PC-3 (cell line): ENCODE measurements around the gene TTC7B.

Source experiments
- EZH2 ChIP-seq: fragments of 300-600 bp; sonication (generic); IDR thresholded peaks from one replicate; pipeline ENCODE4 v1.6.1; 2017; ENCODE audit warnings: antibody characterized with exemption, mild to moderate bottlenecking, low read length; ENCODE audit not compliant: unreplicated experiment
- EZH2phosphoT487 ChIP-seq: fragments of 300-600 bp; sonication (generic); IDR thresholded peaks from 2 replicates; pipeline ENCODE4 v1.6.1; 2018; ENCODE audit warnings: mild to moderate bottlenecking, antibody characterized with exemption, low read length, borderline replicate concordance
- TF ChIP-seq, protein P1 (sequence below): fragments of 300-600 bp; sonication (generic); conservative IDR thresholded peaks from 2 replicates; pipeline ENCODE4 v1.5.1; 2017; ENCODE audit warnings: antibody characterized with exemption, low read depth, mild to moderate bottlenecking, low read length

DNA sequence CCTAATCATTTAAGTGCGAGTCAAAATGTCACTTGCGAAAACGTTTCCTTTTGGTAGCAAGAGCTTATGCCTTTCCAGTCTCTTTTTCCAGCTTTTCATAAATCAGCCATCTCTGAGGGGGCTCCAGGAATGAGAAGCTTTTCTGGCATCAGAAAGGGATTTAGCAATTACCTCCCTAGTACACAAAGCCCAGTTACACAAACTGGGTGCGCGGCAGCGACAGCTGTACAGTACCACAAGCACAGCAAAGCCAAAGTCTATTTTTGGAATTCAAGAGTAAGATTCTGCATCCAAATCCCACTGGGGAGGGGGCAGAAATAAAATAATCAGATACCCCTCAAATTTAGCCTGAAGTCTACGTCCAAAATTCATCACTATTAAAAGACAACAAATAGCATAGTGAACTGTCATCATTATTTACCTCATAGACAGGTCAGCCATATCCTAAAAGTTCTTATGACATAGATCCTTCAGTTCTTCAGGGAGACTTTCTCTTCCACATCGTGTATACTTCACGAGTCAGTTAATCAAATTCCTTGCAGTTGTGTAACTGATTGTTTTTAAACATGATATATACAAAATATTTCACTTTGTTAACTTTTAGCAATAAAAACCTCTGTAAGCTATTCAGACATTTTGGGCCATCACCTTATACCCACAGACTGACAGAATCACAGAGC is 150.8 kb downstream of the TTC7B start:
- TF ChIP-seq EZH2phosphoT487 (no peak), EZH2 (no peak)
- TF ChIP-seq, protein P1, sequence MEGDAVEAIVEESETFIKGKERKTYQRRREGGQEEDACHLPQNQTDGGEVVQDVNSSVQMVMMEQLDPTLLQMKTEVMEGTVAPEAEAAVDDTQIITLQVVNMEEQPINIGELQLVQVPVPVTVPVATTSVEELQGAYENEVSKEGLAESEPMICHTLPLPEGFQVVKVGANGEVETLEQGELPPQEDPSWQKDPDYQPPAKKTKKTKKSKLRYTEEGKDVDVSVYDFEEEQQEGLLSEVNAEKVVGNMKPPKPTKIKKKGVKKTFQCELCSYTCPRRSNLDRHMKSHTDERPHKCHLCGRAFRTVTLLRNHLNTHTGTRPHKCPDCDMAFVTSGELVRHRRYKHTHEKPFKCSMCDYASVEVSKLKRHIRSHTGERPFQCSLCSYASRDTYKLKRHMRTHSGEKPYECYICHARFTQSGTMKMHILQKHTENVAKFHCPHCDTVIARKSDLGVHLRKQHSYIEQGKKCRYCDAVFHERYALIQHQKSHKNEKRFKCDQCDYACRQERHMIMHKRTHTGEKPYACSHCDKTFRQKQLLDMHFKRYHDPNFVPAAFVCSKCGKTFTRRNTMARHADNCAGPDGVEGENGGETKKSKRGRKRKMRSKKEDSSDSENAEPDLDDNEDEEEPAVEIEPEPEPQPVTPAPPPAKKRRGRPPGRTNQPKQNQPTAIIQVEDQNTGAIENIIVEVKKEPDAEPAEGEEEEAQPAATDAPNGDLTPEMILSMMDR: no peak
